Superior temporal gyrus (tissue), 1 donor: ENCODE results near the gene OLFM1.

Experiments used
- DNase-seq: peaks from one replicate; pipeline ENCODE4 v3.0.0-alpha.2; 2016; ENCODE audit errors: extremely low spot score

Gene OLFM1

DNA sequence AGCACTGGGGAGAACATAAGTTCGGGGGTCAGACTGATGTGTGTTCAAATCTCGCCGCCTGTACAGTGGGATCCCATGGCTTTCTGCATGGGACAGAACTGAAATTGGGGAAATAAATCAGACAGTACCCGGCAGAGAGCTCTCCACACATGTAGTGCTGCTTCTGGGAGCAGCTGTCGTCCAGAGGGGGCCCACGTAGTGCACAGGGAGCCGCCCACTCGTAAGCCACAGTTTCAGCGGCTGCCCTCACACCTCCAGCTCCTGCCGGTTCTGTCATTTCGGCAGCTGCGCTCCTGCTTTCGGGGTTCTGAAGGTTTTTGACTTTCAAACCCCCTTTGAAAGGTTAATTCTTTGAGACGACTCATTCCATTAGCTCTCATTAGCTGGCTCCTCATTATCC, 83.1 kb downstream of the OLFM1 start:
- no peak for DNase-seq
